Measurements from ENCODE around the gene SMURF1.

Gene SMURF1

DNA sequence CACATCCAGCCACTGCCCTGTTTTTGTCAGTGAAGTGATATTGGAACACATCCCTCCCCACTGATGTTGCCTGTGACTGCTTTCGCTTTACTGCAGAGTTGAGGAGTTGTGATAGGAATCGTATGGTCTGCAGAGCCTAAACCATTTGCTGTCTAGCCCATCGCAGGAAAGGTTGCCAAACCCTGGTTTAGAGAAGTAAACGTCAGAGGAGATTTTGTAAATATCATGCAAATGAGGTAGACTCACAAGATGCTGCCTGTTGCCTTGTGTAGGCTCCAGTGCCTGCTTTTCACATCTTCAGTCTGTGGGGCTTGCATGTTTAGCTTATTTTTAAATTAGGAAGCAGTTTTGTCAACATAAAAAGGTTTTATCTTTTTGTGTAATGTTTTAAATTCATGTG is 158.5 kb downstream of the SMURF1 start:
- TF ChIP-seq, protein P1, sequence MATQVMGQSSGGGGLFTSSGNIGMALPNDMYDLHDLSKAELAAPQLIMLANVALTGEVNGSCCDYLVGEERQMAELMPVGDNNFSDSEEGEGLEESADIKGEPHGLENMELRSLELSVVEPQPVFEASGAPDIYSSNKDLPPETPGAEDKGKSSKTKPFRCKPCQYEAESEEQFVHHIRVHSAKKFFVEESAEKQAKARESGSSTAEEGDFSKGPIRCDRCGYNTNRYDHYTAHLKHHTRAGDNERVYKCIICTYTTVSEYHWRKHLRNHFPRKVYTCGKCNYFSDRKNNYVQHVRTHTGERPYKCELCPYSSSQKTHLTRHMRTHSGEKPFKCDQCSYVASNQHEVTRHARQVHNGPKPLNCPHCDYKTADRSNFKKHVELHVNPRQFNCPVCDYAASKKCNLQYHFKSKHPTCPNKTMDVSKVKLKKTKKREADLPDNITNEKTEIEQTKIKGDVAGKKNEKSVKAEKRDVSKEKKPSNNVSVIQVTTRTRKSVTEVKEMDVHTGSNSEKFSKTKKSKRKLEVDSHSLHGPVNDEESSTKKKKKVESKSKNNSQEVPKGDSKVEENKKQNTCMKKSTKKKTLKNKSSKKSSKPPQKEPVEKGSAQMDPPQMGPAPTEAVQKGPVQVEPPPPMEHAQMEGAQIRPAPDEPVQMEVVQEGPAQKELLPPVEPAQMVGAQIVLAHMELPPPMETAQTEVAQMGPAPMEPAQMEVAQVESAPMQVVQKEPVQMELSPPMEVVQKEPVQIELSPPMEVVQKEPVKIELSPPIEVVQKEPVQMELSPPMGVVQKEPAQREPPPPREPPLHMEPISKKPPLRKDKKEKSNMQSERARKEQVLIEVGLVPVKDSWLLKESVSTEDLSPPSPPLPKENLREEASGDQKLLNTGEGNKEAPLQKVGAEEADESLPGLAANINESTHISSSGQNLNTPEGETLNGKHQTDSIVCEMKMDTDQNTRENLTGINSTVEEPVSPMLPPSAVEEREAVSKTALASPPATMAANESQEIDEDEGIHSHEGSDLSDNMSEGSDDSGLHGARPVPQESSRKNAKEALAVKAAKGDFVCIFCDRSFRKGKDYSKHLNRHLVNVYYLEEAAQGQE (IDR thresholded peaks at IDR 0.05; ENCODE audit: insufficient read depth in 1 of 2, low read depth in 2 of 2, low read length in 2 of 2) = no peak
- TF ChIP-seq POLR2AphosphoS5 (IDR thresholded peaks at IDR 0.05; ENCODE audit: low read depth, low read length) (no peak), TAF1 (IDR thresholded peaks at IDR 0.05; ENCODE audit: borderline replicate concordance, insufficient read depth, low read length) (no peak), FOXP2 (optimal IDR thresholded peaks at IDR 0.05; ENCODE audit: borderline replicate concordance, extremely low read depth, extremely low read length, insufficient read depth) (no peak), SIN3A (IDR thresholded peaks at IDR 0.05; ENCODE audit: borderline replicate concordance, insufficient read depth, low read length) (no peak)

- no peak for TF ChIP-seq POLR2AphosphoS5 (IDR thresholded peaks at IDR 0.05; ENCODE audit: low read depth, low read length)
- no peak for TF ChIP-seq FOXP2 (optimal IDR thresholded peaks at IDR 0.05; ENCODE audit: borderline replicate concordance, extremely low read depth, extremely low read length, insufficient read depth)
- no peak for TF ChIP-seq SIN3A (IDR thresholded peaks at IDR 0.05; ENCODE audit: borderline replicate concordance, insufficient read depth, low read length)
- TF ChIP-seq, protein P1 (IDR thresholded peaks at IDR 0.05; ENCODE audit: insufficient read depth in 1 of 2, low read depth in 2 of 2, low read length in 2 of 2) = no peak
Observed at GRCh38 chr7:98984126-98984525, 159.8 kb downstream of the SMURF1 start.

DNA sequence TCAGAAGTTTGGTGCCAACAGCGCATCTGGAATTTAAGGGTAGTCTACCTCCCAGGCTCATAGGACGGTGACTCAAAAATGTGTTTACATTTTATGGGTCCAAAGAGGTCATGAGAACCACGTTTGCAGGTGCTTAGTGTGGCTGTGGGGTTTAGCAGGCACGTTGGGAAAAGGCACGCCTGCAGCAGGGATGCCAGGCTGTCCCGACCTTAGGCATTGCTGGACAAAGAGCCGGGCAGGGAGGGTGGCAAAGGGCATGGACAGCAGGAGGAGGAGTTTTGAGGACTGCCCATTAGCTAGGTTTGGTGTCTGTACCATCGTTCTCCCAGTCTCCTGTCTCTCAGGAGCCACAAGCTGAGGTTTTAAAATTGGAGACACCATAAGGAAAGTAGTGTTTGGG is 161.2 kb downstream of the SMURF1 start:
- TF ChIP-seq FOXP2 (optimal IDR thresholded peaks at IDR 0.05; ENCODE audit: borderline replicate concordance, extremely low read depth, extremely low read length, insufficient read depth) = no peak
- TF ChIP-seq SIN3A (IDR thresholded peaks at IDR 0.05; ENCODE audit: borderline replicate concordance, insufficient read depth, low read length) = no peak
- TF ChIP-seq POLR2AphosphoS5 (IDR thresholded peaks at IDR 0.05; ENCODE audit: low read depth, low read length) = no peak
- TF ChIP-seq, protein P1 (IDR thresholded peaks at IDR 0.05; ENCODE audit: insufficient read depth in 1 of 2, low read depth in 2 of 2, low read length in 2 of 2) = no peak
- TF ChIP-seq TAF1 (IDR thresholded peaks at IDR 0.05; ENCODE audit: borderline replicate concordance, insufficient read depth, low read length) = no peak

DNA sequence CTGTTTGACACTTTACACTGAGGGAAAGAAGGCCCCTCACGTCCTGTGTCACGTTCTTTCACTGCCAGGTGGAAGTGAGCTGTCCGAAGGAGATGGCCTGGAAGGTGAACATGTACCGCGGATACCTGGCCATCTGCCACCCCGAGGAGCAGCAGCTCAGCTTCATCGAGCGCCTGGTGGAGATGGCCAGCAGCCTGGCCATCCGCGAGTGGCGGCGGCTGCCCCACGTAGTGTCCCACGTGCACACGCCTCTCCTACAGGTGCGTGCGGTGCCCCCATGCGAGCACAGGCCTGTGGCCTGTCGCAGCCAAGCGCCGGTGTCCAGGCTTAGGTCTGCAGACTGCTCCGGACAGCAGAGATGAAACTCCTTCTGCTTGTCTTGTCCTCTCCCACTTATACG is 162.2 kb downstream of the SMURF1 start:
- TF ChIP-seq FOXP2 (optimal IDR thresholded peaks at IDR 0.05; ENCODE audit: borderline replicate concordance, extremely low read depth, extremely low read length, insufficient read depth) = no peak
- TF ChIP-seq TAF1 (IDR thresholded peaks at IDR 0.05; ENCODE audit: borderline replicate concordance, insufficient read depth, low read length) = no peak
- no peak for TF ChIP-seq POLR2AphosphoS5 (IDR thresholded peaks at IDR 0.05; ENCODE audit: low read depth, low read length)
- TF ChIP-seq, protein P1 (IDR thresholded peaks at IDR 0.05; ENCODE audit: insufficient read depth in 1 of 2, low read depth in 2 of 2, low read length in 2 of 2) = no peak
- TF ChIP-seq SIN3A (IDR thresholded peaks at IDR 0.05; ENCODE audit: borderline replicate concordance, insufficient read depth, low read length) = no peak

DNA sequence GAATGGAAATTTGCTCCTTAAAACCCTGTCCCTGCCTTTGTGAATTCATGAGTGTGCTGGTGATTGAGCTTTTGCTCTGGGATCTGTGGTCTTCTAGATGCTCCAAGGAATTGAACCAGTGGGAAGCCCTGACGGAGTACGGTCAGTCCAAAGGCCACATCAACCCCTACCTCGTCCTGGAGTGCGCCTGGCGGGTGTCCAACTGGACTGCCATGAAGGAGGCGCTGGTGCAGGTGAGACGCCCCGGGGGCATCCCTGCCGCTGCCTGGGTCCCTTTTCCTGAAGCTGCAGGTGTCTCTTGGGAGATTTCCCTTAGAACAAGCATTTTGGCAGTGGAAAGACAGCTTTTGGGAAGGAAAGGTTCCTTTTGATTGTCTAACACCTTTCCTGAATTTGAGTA is 165.2 kb downstream of the SMURF1 start:
- no peak for TF ChIP-seq FOXP2 (optimal IDR thresholded peaks at IDR 0.05; ENCODE audit: borderline replicate concordance, extremely low read depth, extremely low read length, insufficient read depth)
- TF ChIP-seq, protein P1 (IDR thresholded peaks at IDR 0.05; ENCODE audit: insufficient read depth in 1 of 2, low read depth in 2 of 2, low read length in 2 of 2) = no peak
- TF ChIP-seq TAF1 (IDR thresholded peaks at IDR 0.05; ENCODE audit: borderline replicate concordance, insufficient read depth, low read length) = no peak
- no peak for TF ChIP-seq POLR2AphosphoS5 (IDR thresholded peaks at IDR 0.05; ENCODE audit: low read depth, low read length)
- no peak for TF ChIP-seq SIN3A (IDR thresholded peaks at IDR 0.05; ENCODE audit: borderline replicate concordance, insufficient read depth, low read length)

Measured in PFSK-1 (cell line).